Mucosa of stomach (tissue), 1 donor: ENCODE results near the gene SYN1.
A peak's percentile ranks its signal among the peaks of the same experiment; 100 is the strongest.

Experiments used
- H3K27me3 ChIP-seq: one replicate; pipeline ENCODE4 v1.7.0; 2013; ENCODE audit warnings: mild to moderate bottlenecking, low read length; ENCODE audit not compliant: control insufficient read depth, insufficient read depth
- H3K36me3 ChIP-seq: one replicate; pipeline ENCODE4 v1.7.0; 2013; ENCODE audit warnings: low read length; ENCODE audit not compliant: control insufficient read depth, insufficient read depth
- H3K4me1 ChIP-seq: one replicate; pipeline ENCODE4 v1.7.0; 2013; ENCODE audit warnings: mild to moderate bottlenecking, low read length; ENCODE audit not compliant: control insufficient read depth, insufficient read depth
- H3K4me3 ChIP-seq: one replicate; pipeline ENCODE4 v1.7.0; 2013; ENCODE audit warnings: low read length
- H3K9ac ChIP-seq: one replicate; pipeline ENCODE4 v1.7.0; 2013; ENCODE audit warnings: mild to moderate bottlenecking, low read length, moderate library complexity
- H3K9me3 ChIP-seq: one replicate; pipeline ENCODE4 v1.7.0; 2013; ENCODE audit warnings: mild to moderate bottlenecking, low read length, moderate library complexity; ENCODE audit not compliant: control insufficient read depth
- donor health status: Pancreatic carcinoma.

SYN1 gene

GRCh38 chrX:47649271-47649670 lies 29.6 kb upstream of the SYN1 start:
- no peaks in the 10 kb centered on the region for H3K36me3 ChIP-seq
- H3K4me1 ChIP-seq: no peaks in the 10 kb centered on the region
- H3K27me3 ChIP-seq: no peaks in the 10 kb centered on the region
- H3K4me3 ChIP-seq: no peak overlapping the region
- H3K9me3 ChIP-seq: no peaks in the 10 kb centered on the region
- peak overlapping the region; percentile 15 for H3K9ac ChIP-seq

- Histone ChIP-seq H3K36me3 (no peaks in the 10 kb centered on the region), H3K4me3 (no peak overlapping the region), H3K9me3 (no peaks in the 10 kb centered on the region), H3K4me1 (no peaks in the 10 kb centered on the region), H3K9ac (no peak overlapping the region), H3K27me3 (no peaks in the 10 kb centered on the region)
Measured at GRCh38 chrX:47648376-47648775, 28.7 kb upstream of the SYN1 start.

GRCh38 chrX:47646636-47647035 lies 27.0 kb upstream of the SYN1 start:
- Histone ChIP-seq H3K9me3 (no peaks in the 10 kb centered on the region), H3K4me3 (no peak overlapping the region), H3K27me3 (no peaks in the 10 kb centered on the region), H3K9ac (no peak overlapping the region), H3K4me1 (no peaks in the 10 kb centered on the region), H3K36me3 (no peaks in the 10 kb centered on the region)

- no peak overlapping the region for H3K9ac ChIP-seq
- H3K27me3 ChIP-seq: no peaks in the 10 kb centered on the region
- no peak overlapping the region for H3K4me3 ChIP-seq
- H3K4me1 ChIP-seq: no peaks in the 10 kb centered on the region
- no peaks in the 10 kb centered on the region for H3K9me3 ChIP-seq
- H3K36me3 ChIP-seq: no peaks in the 10 kb centered on the region
Measured at GRCh38 chrX:47645530-47645929, 25.9 kb upstream of the SYN1 start.

- Histone ChIP-seq H3K9me3 (no peaks in the 10 kb centered on the region), H3K9ac (no peak overlapping the region), H3K4me1 (no peaks in the 10 kb centered on the region), H3K36me3 (no peaks in the 10 kb centered on the region), H3K4me3 (no peak overlapping the region), H3K27me3 (no peaks in the 10 kb centered on the region)
Measured at GRCh38 chrX:47644557-47645091, 25.0 kb upstream of the SYN1 start.

GRCh38 chrX:47643926-47644325 lies 24.3 kb upstream of the SYN1 start:
- Histone ChIP-seq H3K4me3 (no peak overlapping the region), H3K9ac (no peak overlapping the region), H3K36me3 (no peaks in the 10 kb centered on the region), H3K27me3 (no peaks in the 10 kb centered on the region), H3K9me3 (no peaks in the 10 kb centered on the region), H3K4me1 (no peaks in the 10 kb centered on the region)

- H3K36me3 ChIP-seq: no peaks in the 10 kb centered on the region
- H3K27me3 ChIP-seq: no peaks in the 10 kb centered on the region
- H3K4me1 ChIP-seq: no peaks in the 10 kb centered on the region
- no peak overlapping the region for H3K9ac ChIP-seq
- H3K9me3 ChIP-seq: no peaks in the 10 kb centered on the region
- no peak overlapping the region for H3K4me3 ChIP-seq
Measured at GRCh38 chrX:47638816-47639215, 19.2 kb upstream of the SYN1 start.

- Histone ChIP-seq H3K4me1 (no peaks in the 10 kb centered on the region), H3K9ac (peak overlapping the region; percentile 34), H3K36me3 (no peaks in the 10 kb centered on the region), H3K4me3 (no peak overlapping the region), H3K27me3 (no peaks in the 10 kb centered on the region), H3K9me3 (no peaks in the 10 kb centered on the region)
Measured at GRCh38 chrX:47637546-47638195, 18.0 kb upstream of the SYN1 start.

- Histone ChIP-seq H3K9ac (no peak overlapping the region), H3K4me1 (no peaks in the 10 kb centered on the region), H3K9me3 (no peaks in the 10 kb centered on the region), H3K27me3 (no peaks in the 10 kb centered on the region), H3K36me3 (no peaks in the 10 kb centered on the region), H3K4me3 (no peak overlapping the region)
Measured at GRCh38 chrX:47634871-47635575, 15.4 kb upstream of the SYN1 start.

GRCh38 chrX:47633689-47634590 lies 14.3 kb upstream of the SYN1 start:
- no peaks in the 10 kb centered on the region for H3K27me3 ChIP-seq
- H3K9me3 ChIP-seq: no peaks in the 10 kb centered on the region
- H3K9ac ChIP-seq: no peak overlapping the region
- H3K4me1 ChIP-seq: no peaks in the 10 kb centered on the region
- no peak overlapping the region for H3K4me3 ChIP-seq
- no peaks in the 10 kb centered on the region for H3K36me3 ChIP-seq

GRCh38 chrX:47632666-47633065 lies 13.0 kb upstream of the SYN1 start:
- Histone ChIP-seq H3K27me3 (no peaks in the 10 kb centered on the region), H3K9me3 (no peaks in the 10 kb centered on the region), H3K4me3 (no peak overlapping the region), H3K4me1 (no peaks in the 10 kb centered on the region), H3K9ac (no peak overlapping the region), H3K36me3 (no peaks in the 10 kb centered on the region)

GRCh38 chrX:47631676-47632075 lies 12.0 kb upstream of the SYN1 start:
- no peaks in the 10 kb centered on the region for H3K27me3 ChIP-seq
- H3K36me3 ChIP-seq: no peaks in the 10 kb centered on the region
- no peak overlapping the region for H3K4me3 ChIP-seq
- H3K9ac ChIP-seq: no peak overlapping the region
- H3K9me3 ChIP-seq: no peaks in the 10 kb centered on the region
- H3K4me1 ChIP-seq: no peaks in the 10 kb centered on the region
